Suprapubic skin (tissue), 4 donors: ENCODE results near the gene ELMO1. TPM values are rescaled to one million over a fixed set of nuclear protein-coding genes. Genes with fewer than 3 reads are reported as not detected.

ENCODE experiments used
- DNase-seq, 2 donors: peaks; one replicate each; pipeline ENCODE4 v3.0.0-alpha.2; 2019; ENCODE audit warnings: low spot score in 2 of 2
- H3K27ac ChIP-seq: fragments of 200-600 bp; sonication (generic); one replicate; pipeline ENCODE4 v1.5.1; 2019
- H3K27me3 ChIP-seq: fragments of 200-600 bp; sonication (generic); one replicate; pipeline ENCODE4 v1.5.1; 2019
- H3K36me3 ChIP-seq: fragments of 200-600 bp; sonication (generic); one replicate; pipeline ENCODE4 v1.5.1; 2019
- H3K4me1 ChIP-seq: fragments of 200-600 bp; sonication (generic); one replicate; pipeline ENCODE4 v1.5.1; 2019
- H3K4me3 ChIP-seq: fragments of 200-600 bp; sonication (generic); one replicate; pipeline ENCODE4 v1.5.1; 2019; ENCODE audit warnings: mild to moderate bottlenecking
- H3K9me3 ChIP-seq: fragments of 200-600 bp; sonication (generic); one replicate; pipeline ENCODE4 v1.5.1; 2019
- CTCF ChIP-seq, 2 donors: fragments of 200-600 bp in 1 of 2; fragments of 450-650 bp in 1 of 2; sonication (generic) in 1 of 2; IDR thresholded peaks; one replicate each; pipeline ENCODE4 v1.5.1; 2016 to 2019; ENCODE audit warnings: antibody characterized with exemption in 2 of 2, mild to moderate bottlenecking in 1 of 2, moderate library complexity in 1 of 2
- EP300 ChIP-seq: sonication (generic); formaldehyde crosslinking; IDR thresholded peaks from one replicate; pipeline ENCODE4 v1.6.1; 2017; ENCODE audit warnings: antibody characterized with exemption
- POLR2A ChIP-seq, 2 donors: fragments of 450-650 bp; IDR thresholded peaks; one replicate each; pipeline ENCODE4 v1.6.1; 2017; ENCODE audit warnings: antibody characterized with exemption in 2 of 2, mild to moderate bottlenecking in 2 of 2, moderate library complexity in 2 of 2
- POLR2AphosphoS5 ChIP-seq, 3 donors: sonication (generic); formaldehyde crosslinking; IDR thresholded peaks; one replicate each; pipeline ENCODE4 v1.6.1; 2017; ENCODE audit warnings: antibody characterized with exemption in 3 of 3
- WGBS: methylation state at CpG from one replicate; pipeline ENCODE4 v1.1.5; 2018; 5-methylcytosine and 5-hydroxymethylcytosine counted together
- total RNA-seq, 4 donors: library from RNA; depleted of rRNA; stranded (reverse); fragments of >200 nt; gene quantifications; one replicate each; pipeline ENCODE4 v1.1.0, GENCODE V29; 2016

The ELMO1 gene
- total RNA-seq, 4 donors from 2014 or later, result 9.8 to 49.6 (median 22.2) TPM

GRCh38 chr7:37061849-37062559, 386.7 kb downstream of the ELMO1 start:
- DNase-seq, result no peak
- 68% methylated on average over 5 of the region's 5 CpGs for whole genome bisulfite sequencing
- no peaks in the 10 kb centered on the region for H3K36me3 ChIP-seq
- no peak overlapping the region for H3K4me3 ChIP-seq
- no peaks in the 10 kb centered on the region for H3K27me3 ChIP-seq
- TF ChIP-seq POLR2A (IDR thresholded peaks at IDR 0.05), result no peak
- no peak for TF ChIP-seq EP300
- no peak for TF ChIP-seq POLR2AphosphoS5 (IDR thresholded peaks at IDR 0.05)
- no peak for TF ChIP-seq CTCF (IDR thresholded peaks at IDR 0.05)
- no peaks in the 10 kb centered on the region for H3K9me3 ChIP-seq
- no peak overlapping the region for H3K27ac ChIP-seq
- H3K4me1 ChIP-seq, result no peaks in the 10 kb centered on the region

GRCh38 chr7:37056234-37056912, 392.3 kb downstream of the ELMO1 start:
- DNase-seq, result no peak
- 80% methylated on average over 4 of the region's 4 CpGs for WGBS
- Histone ChIP-seq H3K36me3 (no peaks in the 10 kb centered on the region), H3K27ac (no peak overlapping the region), H3K4me1 (no peaks in the 10 kb centered on the region), H3K9me3 (no peaks in the 10 kb centered on the region), H3K27me3 (no peaks in the 10 kb centered on the region), H3K4me3 (no peak overlapping the region)
- TF ChIP-seq POLR2A (IDR thresholded peaks at IDR 0.05), result no peak

GRCh38 chr7:37054624-37055241, 393.9 kb downstream of the ELMO1 start:
- DNase-seq, result no peak
- no peaks in the 10 kb centered on the region for H3K36me3 ChIP-seq
- 87% methylated on average over 2 of the region's 2 CpGs for WGBS
- no peak overlapping the region for H3K4me3 ChIP-seq
- H3K4me1 ChIP-seq, result no peaks in the 10 kb centered on the region
- no peaks in the 10 kb centered on the region for H3K27me3 ChIP-seq
- TF ChIP-seq POLR2AphosphoS5 (IDR thresholded peaks at IDR 0.05), result no peak
- no peak for TF ChIP-seq CTCF (IDR thresholded peaks at IDR 0.05)
- H3K9me3 ChIP-seq, result no peaks in the 10 kb centered on the region
- H3K27ac ChIP-seq, result no peak overlapping the region

GRCh38 chr7:37052705-37053104, 396.0 kb downstream of the ELMO1 start:
- H3K36me3 ChIP-seq, result no peaks in the 10 kb centered on the region
- DNase-seq, result no peak
- H3K9me3 ChIP-seq, result no peaks in the 10 kb centered on the region
- no peak overlapping the region for H3K27ac ChIP-seq
- no peaks in the 10 kb centered on the region for H3K4me1 ChIP-seq
- 21% methylated on average over 3 of the region's 3 CpGs for WGBS
- H3K4me3 ChIP-seq, result no peak overlapping the region
- TF ChIP-seq EP300 (no peak), CTCF (IDR thresholded peaks at IDR 0.05) (no peak), POLR2AphosphoS5 (IDR thresholded peaks at IDR 0.05) (no peak), POLR2A (IDR thresholded peaks at IDR 0.05) (no peak)
- no peaks in the 10 kb centered on the region for H3K27me3 ChIP-seq

- 68% methylated on average over 1 of the region's 1 CpG for WGBS
- DNase-seq, result no peak
- no peak overlapping the region for H3K4me3 ChIP-seq
- H3K4me1 ChIP-seq, result no peaks in the 10 kb centered on the region
- no peak overlapping the region for H3K27ac ChIP-seq
- no peak for TF ChIP-seq EP300
- no peak for TF ChIP-seq CTCF (IDR thresholded peaks at IDR 0.05)
- no peak for TF ChIP-seq POLR2AphosphoS5 (IDR thresholded peaks at IDR 0.05)
- TF ChIP-seq POLR2A (IDR thresholded peaks at IDR 0.05), result no peak
- no peaks in the 10 kb centered on the region for H3K27me3 ChIP-seq
- no peaks in the 10 kb centered on the region for H3K36me3 ChIP-seq
- H3K9me3 ChIP-seq, result no peaks in the 10 kb centered on the region
These were observed 397.9 kb downstream of the ELMO1 start for GRCh38 chr7:37050801-37051200.
